Effector memory CD4-positive, alpha-beta T cell (primary cell): Measurements from ENCODE around the gene KLF6.

Source experiments
- DNase-seq, 3 donors: peaks; one replicate each; pipeline ENCODE4 v3.0.0-alpha.2; 2020
- H3K27ac ChIP-seq: 2 replicates; pipeline ENCODE4 v1.7.0; 2013; ENCODE audit warnings: mild to moderate bottlenecking, low read length, moderate library complexity; ENCODE audit not compliant: insufficient read depth, poor library complexity, severe bottlenecking
- H3K27me3 ChIP-seq: replicated peaks from 2 replicates; pipeline ENCODE4 v1.7.0; 2013; ENCODE audit warnings: mild to moderate bottlenecking, low read length; ENCODE audit not compliant: insufficient read depth, control insufficient read depth, poor library complexity, severe bottlenecking
- H3K36me3 ChIP-seq: 2 replicates; pipeline ENCODE4 v1.7.0; 2013; ENCODE audit warnings: mild to moderate bottlenecking, low read length, moderate library complexity; ENCODE audit not compliant: control insufficient read depth, insufficient read depth
- H3K4me1 ChIP-seq: 2 replicates; pipeline ENCODE4 v1.7.0; 2013; ENCODE audit warnings: low read length, mild to moderate bottlenecking; ENCODE audit not compliant: control insufficient read depth, insufficient read depth, poor library complexity, severe bottlenecking
- H3K4me3 ChIP-seq: 2 replicates; pipeline ENCODE4 v1.7.0; 2013; ENCODE audit warnings: low read length, low read depth, mild to moderate bottlenecking; ENCODE audit not compliant: insufficient read depth, poor library complexity, severe bottlenecking
- H3K9me3 ChIP-seq: 2 replicates; pipeline ENCODE4 v1.7.0; 2013; ENCODE audit warnings: mild to moderate bottlenecking, low read length, moderate library complexity; ENCODE audit not compliant: control insufficient read depth

KLF6 gene

DNA sequence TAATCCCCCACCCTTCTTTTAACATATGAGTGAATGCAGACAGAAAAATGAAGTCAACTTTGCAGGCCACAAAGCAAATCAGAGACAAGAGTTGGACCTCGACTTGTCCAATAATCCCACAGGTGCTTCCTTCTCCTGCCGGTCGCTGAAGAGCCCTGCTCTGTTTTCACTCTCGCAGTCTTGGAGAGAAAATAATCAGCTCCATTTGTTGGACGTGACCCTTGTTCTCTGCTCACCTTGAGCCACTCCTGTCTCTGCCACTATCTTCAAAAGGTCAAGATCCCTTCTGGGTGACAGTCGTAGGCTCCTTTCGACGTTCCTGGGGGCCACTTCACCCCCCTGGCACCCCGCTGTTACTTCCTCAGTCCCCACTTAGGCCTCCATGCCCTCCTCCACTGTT is 2.8 kb upstream of the KLF6 start:
- Histone ChIP-seq H3K36me3 (peaks cover 9% of the 10 kb centered on the region), H3K4me1 (peaks cover 3% of the 10 kb centered on the region), H3K9me3 (no peaks in the 10 kb centered on the region), H3K27ac (no peak overlapping the region), H3K4me3 (no peak overlapping the region), H3K27me3 (no peaks in the 10 kb centered on the region)
- DNase-seq: no peak

DNA sequence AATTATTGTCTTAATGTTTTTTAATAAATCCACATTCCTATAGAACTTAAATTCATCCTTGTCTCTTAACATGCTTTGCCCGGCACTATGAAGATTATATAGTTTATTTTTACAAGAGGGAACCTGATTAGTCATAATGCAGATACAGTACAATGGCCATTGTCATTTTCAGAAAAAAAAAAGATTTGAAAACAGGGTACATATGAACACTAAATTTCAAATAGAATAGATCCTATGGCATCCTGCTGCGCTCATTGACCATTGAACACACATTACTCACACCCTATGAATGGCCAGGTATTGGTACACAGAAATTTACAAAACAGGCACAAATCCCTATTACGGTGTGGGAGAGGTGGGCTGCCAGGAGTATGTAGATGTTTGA is 2.0 kb upstream of the KLF6 start:
- H3K9me3 ChIP-seq: no peaks in the 10 kb centered on the region
- no peak overlapping the region for H3K4me3 ChIP-seq
- no peak overlapping the region for H3K27ac ChIP-seq
- no peak for DNase-seq
- H3K4me1 ChIP-seq: peaks cover 3% of the 10 kb centered on the region
- peaks cover 10% of the 10 kb centered on the region for H3K36me3 ChIP-seq
- no peaks in the 10 kb centered on the region for H3K27me3 ChIP-seq

DNA sequence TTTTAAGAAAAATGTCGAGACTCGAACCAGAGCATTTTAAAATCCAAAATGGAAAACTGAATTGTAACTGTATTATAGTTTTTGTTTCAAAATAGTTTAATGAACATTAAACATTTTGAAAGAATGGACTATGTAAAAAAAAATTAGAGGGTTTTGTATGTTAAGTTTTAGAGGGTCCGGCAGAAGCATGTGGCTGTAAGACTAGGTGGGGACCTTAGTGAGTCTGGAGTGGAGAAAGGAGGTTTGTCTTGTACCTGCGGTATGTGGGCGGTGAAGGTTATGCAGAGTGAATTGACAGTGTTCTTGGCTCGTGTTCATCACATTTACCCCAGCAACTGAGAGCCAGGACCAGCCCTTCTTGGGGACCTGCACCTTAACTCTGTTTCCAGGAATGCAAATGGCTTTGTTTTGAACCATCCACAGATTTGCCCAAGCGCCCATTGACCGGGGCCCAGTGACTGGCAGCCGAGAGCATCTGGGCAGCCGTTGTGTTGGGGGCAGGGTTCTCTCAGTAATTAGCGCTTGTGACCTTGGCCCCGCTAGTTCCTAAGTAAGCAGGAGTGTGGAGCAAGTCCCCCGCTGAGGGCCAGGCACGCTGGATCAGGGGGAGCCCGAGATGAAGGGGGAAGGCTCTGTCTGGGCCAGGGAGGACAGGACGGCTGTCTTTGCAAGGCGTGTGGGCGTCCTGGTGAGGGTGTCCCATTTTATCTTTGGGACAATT is 1.4 kb upstream of the KLF6 start:
- Histone ChIP-seq H3K4me1 (peaks cover 8% of the 10 kb centered on the region), H3K27ac (peak overlapping the region; percentile 99), H3K9me3 (no peaks in the 10 kb centered on the region), H3K4me3 (peak overlapping the region; percentile 64), H3K36me3 (peaks cover 15% of the 10 kb centered on the region), H3K27me3 (no peaks in the 10 kb centered on the region)
- no peak for DNase-seq

DNA sequence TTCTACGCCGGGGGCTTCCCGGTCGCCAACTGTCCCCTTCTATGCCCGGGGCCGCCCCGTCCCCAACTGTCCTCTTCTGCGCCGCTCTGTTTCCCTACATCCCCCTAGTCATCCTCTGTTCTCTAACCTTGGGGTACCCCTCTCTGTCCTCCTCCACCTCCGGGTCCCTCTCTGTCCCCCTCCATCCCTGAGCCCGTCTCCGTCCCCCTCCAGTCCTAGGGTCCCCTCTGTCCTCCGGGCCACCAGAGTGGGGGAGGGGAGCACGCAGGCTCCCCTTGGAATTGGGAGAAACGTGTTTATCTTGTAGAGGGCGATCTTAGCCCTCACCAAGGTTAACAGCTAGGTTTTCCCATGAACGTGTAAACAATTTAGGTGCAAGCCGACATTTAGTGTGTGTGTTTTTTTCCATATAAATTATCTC is 852 bp upstream of the KLF6 start:
- Histone ChIP-seq H3K9me3 (no peaks in the 10 kb centered on the region), H3K4me1 (peaks cover 14% of the 10 kb centered on the region), H3K36me3 (peaks cover 21% of the 10 kb centered on the region), H3K27ac (peak overlapping the region; percentile 99), H3K27me3 (no peaks in the 10 kb centered on the region), H3K4me3 (peak overlapping the region; percentile 64)
- DNase-seq: no peak

DNA sequence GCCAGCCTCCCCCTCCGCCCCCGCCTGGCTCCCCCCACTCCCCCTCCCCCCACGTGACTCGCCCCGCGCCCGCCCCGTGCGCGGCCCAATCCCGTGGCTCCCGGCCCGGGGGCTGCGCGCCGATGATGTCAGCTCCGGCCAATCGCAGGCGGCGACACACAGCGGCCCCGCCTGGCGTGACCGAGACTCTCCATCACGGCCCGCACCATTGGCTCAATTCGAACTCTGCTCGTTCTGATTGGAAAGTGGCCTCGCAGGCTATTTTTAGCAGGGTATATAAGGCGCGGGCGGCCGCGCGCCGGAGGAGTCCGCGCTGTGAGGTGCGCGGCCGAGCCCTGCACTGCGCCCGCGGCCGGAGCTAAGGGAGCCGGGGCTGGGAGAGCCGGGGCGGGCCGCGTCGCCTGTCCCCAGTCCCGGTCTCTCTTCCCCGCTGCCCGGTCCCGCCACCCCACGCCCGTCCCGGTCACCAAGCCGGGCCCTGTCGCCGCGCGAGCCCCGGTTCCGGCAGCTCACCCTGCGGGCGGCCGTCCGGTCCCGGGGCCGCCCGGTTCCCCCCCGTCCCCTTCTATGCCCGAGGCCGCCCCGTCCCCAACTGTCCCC is 342 bp upstream of the KLF6 start:
- peaks cover 26% of the 10 kb centered on the region for H3K36me3 ChIP-seq
- H3K27me3 ChIP-seq: no peaks in the 10 kb centered on the region
- peak overlapping the region; percentile 94 for H3K4me3 ChIP-seq
- DNase-seq: peak; percentile 99 to 100 (median 99)
- H3K27ac ChIP-seq: peak overlapping the region; percentile 99
- H3K9me3 ChIP-seq: no peaks in the 10 kb centered on the region
- H3K4me1 ChIP-seq: peaks cover 19% of the 10 kb centered on the region

DNA sequence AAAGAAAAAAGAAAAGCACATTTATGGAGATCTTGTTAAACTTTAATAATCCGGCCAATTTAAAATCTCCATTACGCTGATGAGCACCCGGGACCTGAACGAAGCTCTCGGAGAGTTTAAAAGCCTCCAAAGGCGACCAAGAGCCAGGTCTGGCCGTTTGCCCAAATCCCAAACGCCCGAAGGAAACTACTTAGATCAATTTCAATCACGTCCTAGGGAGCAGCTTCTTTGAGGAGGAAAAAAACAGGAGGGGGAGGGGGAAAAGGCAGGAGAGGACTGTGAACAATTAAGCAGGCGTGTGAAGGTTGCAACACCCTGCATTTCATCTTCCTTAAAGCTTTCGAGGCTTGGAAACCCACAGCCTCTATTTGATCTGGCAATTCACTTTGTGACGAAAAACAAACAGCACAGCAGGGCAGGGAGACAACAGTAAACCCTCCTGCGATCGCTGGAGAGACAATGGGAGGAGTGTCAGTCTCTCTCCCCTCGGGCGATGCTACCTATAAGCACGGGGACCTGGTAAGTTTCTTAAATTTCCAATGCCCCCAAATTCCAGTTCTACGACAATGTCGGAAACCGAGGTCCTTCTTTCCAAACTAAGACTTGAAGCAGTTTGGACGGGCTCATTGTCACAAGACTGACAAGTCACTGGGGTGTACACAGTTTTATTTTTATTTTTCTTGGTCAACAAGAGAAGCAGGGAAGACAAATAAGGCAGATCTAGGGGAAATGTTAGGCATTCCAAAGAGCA is 1.2 kb downstream of the KLF6 start:
- DNase-seq: no peak
- Histone ChIP-seq H3K36me3 (peaks cover 41% of the 10 kb centered on the region), H3K9me3 (no peaks in the 10 kb centered on the region), H3K4me3 (peak overlapping the region; percentile 94), H3K27ac (peak overlapping the region; percentile 95), H3K4me1 (peaks cover 34% of the 10 kb centered on the region), H3K27me3 (no peaks in the 10 kb centered on the region)

DNA sequence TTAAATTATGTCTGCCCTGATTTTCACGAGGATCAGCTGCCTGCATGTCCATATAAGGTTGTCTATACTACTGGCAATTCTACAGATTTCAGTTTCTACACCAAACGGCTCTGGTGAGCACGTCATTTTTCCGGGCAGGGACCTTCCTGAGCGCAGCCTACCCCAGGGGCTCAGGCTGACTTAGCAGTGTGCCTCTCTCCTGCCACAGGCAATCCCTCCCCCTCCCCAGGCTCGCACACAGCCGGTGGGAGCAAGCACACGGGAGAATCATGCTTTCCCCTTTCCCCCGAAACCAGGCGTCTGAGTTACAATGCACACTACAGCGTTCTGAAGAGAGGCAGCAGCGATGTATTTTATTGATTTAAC is 1.7 kb downstream of the KLF6 start:
- peak; percentile 56 to 59 (median 57) for DNase-seq
- Histone ChIP-seq H3K27me3 (no peaks in the 10 kb centered on the region), H3K4me1 (peaks cover 39% of the 10 kb centered on the region), H3K9me3 (no peaks in the 10 kb centered on the region), H3K27ac (peak overlapping the region; percentile 95), H3K36me3 (peaks cover 46% of the 10 kb centered on the region), H3K4me3 (peak overlapping the region; percentile 94)

DNA sequence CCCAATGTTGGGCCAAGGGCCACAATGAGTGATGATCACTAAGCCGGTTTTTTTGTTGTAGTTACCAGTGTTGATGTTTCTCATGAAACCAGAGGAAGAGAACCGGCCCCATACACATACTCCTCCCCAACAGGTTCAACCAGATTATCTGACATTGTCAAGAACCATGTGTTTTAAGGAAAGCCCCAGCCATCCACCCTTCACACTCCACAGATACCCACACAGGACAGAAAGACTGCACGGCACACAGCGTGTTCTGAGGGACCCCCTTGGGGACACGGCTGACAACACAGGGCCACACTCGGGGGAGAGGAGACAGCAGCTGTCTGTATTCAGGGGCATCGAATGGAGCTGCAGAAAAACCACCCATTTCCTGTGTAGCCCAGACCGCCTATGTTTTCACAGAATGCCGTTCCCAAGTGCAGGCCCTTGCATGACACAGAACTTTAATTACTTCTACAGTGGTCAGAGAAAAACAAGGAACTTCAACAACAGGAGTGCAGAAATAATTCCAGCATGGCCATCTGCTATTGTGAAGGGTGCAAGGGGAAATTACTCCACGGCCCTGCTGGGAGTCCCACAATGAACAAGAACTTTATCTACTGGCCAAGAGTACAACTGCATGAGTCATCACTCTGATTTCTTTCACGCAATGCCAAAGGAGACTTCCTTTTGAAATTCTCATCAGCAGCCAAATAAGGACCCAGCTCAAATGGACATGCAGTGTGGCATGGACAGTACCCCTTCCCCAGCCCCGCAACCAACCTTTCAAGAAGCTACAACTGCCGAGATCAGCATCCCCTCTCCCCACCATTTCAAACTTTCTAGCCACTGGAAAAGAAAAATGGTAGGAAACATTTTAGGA is 2.3 kb downstream of the KLF6 start:
- peak overlapping the region; percentile 95 for H3K27ac ChIP-seq
- DNase-seq: peak; percentile 62 to 67 (median 62)
- no peaks in the 10 kb centered on the region for H3K27me3 ChIP-seq
- peak overlapping the region; percentile 94 for H3K4me3 ChIP-seq
- H3K36me3 ChIP-seq: peaks cover 46% of the 10 kb centered on the region
- no peaks in the 10 kb centered on the region for H3K9me3 ChIP-seq
- peaks cover 45% of the 10 kb centered on the region for H3K4me1 ChIP-seq

DNA sequence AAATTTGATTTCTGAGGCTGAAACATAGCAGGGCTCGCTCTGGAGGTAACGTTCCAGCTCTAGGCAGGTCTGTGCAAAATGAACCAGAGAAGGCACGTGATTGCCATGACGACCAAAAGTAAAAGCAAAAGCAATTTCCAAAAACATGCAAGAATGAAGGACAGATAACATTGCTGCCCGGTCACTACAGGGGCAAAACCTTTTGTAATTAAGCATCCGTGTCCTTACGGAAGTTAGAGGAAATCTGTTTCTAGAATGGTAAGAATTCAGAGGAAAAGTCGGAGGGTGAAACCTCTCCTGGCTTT is 2.9 kb downstream of the KLF6 start:
- no peak for DNase-seq
- Histone ChIP-seq H3K4me1 (peaks cover 45% of the 10 kb centered on the region), H3K9me3 (no peaks in the 10 kb centered on the region), H3K4me3 (peak overlapping the region; percentile 94), H3K27me3 (no peaks in the 10 kb centered on the region), H3K27ac (peak overlapping the region; percentile 95), H3K36me3 (peaks cover 46% of the 10 kb centered on the region)
